C4-2B (cell line): Measurements from ENCODE around the gene THEM4.

ENCODE experiments used
- ZFX ChIP-seq: fragments of 450-650 bp; IDR thresholded peaks from 2 replicates; pipeline ENCODE4 v1.6.1; 2017
- TF ChIP-seq, protein P1 (sequence below): fragments of 450-650 bp; conservative IDR thresholded peaks from 2 replicates; pipeline ENCODE4 v1.5.1; 2017; ENCODE audit warnings: mild to moderate bottlenecking

DNA sequence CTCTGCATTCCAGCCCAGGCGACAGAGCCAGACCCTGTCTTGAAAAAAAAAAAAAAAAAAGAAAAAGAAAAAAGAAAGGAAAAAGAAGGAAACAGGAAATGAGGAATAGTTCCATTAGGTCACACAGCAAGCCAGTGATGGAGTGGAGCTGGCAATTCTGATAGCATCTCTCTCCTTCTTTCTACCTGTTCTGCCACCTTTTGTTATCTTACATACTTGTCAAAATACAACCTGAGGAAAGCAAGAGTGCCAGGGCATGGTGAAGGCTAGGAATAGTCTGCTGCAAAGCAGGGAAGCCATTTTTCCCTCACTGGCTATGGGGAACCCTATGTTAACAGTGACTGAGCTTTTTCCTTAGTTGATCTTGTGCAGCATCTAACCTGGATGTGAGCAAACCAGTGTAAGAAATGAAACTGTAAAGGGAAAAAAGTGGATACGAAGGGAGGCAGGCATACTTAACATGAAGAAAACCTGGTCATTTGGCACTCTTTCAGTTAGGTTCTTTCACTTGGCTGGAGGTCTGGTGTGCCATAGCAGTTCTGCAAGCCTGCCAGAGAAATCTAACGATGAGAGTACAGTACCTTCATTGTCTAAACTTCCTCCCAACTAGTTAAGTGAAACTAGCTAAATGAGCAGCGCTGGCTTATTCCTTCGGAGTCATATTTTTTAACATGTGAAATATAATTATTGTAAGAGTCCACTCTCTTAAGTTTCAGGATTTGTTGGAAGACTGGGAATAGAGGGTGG, 37.9 kb downstream of the THEM4 start:
- TF ChIP-seq, protein P1, sequence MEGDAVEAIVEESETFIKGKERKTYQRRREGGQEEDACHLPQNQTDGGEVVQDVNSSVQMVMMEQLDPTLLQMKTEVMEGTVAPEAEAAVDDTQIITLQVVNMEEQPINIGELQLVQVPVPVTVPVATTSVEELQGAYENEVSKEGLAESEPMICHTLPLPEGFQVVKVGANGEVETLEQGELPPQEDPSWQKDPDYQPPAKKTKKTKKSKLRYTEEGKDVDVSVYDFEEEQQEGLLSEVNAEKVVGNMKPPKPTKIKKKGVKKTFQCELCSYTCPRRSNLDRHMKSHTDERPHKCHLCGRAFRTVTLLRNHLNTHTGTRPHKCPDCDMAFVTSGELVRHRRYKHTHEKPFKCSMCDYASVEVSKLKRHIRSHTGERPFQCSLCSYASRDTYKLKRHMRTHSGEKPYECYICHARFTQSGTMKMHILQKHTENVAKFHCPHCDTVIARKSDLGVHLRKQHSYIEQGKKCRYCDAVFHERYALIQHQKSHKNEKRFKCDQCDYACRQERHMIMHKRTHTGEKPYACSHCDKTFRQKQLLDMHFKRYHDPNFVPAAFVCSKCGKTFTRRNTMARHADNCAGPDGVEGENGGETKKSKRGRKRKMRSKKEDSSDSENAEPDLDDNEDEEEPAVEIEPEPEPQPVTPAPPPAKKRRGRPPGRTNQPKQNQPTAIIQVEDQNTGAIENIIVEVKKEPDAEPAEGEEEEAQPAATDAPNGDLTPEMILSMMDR = no peak
- TF ChIP-seq ZFX = no peak
